GM18517 (cell line): Measurements from ENCODE around the gene UBE3C.
"Not testable (repeated sequence)": the region's sequence is repeated elsewhere in the genome, so short reads cannot be mapped to it uniquely, and the experiment has no call there.

ENCODE experiments used
- ATAC-seq: cut with Tn5 transposase; IDR thresholded peaks from one replicate; pipeline ENCODE4 v1.9.1; 2021; ENCODE audit warnings: mild to moderate bottlenecking, moderate library complexity; ENCODE audit not compliant: unreplicated experiment

Gene UBE3C

DNA sequence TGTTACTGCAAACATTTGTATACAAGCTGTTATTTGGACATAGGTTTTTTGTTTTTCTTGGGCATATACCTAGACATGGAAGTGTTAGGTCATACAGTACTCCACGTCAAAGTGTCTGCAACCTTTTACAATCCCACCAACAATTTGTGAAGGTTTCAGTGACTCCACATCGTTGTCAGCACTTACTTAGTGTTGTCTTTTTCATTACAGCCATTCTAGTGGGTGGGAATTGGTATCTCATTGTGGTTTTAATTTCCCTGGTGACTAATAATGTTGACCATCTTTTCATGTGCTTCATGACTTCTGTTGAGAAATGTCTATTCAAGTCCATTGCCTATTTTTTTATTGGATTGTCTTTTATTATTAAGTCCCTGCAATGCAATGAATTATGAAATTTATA, 95.0 kb downstream of the UBE3C start:
- ATAC-seq = no peak

DNA sequence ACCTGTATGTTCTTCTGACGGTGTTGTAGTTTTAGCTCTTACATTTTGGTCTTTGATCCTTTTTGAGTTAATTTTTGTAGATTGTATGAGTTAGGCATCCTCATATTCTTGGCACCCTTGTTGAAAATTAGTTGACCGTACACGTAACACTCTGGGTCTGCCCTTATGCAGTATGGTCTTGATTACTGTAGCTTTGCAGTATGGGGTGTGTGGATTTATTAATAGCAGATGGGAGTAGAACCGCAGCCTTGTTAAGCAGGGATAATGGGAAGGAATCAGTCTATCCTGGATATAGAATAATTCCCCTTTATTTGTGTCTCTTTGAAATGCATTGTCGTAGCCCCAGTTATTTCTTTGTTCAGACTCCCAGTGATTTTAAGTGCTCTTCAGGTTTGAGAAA, 95.5 kb downstream of the UBE3C start:
- no peak for ATAC-seq

DNA sequence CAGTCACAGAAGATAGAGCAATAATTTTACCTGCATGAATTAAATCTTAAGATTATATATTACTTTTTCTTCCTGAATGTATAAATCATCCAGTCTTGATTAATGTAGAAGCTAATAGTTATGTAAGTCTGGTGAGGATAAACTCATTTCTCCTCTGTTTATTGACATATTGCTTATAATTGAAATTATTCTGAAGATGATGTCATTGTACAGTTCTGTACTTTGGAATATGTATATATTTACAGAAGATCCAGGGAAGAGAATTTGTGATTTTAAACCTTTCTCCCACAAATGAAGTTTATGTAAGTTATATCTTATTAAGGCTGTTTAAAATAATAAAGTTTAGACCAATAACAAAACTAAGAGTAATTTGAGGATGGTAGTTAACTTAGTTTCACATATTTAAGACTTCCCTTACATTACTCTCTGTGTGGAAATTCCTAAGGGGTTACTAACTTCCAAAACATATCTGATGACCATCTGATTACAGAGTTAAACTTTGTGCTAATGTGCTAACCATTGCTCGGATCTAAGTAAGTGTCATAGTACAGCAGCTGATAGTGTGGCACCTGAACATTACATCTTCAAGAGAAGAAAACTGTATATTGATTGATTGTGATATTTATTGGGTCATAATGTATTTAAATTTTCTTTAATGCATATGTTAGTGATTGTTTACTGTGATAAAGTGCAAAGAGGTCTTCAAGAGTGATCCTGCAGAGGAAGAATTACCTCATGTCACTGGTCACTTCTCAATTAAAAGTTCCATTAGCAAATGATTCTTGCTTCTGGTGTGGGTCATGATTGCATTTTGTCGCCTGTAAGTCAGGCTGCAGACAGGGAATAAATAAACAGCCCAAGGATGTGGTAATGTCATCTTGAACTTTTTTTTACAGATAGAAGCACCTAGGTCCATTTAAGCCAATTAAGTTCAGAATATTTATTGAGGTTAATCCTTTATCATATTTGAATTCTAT, 96.9 kb downstream of the UBE3C start:
- ATAC-seq = no peak

DNA sequence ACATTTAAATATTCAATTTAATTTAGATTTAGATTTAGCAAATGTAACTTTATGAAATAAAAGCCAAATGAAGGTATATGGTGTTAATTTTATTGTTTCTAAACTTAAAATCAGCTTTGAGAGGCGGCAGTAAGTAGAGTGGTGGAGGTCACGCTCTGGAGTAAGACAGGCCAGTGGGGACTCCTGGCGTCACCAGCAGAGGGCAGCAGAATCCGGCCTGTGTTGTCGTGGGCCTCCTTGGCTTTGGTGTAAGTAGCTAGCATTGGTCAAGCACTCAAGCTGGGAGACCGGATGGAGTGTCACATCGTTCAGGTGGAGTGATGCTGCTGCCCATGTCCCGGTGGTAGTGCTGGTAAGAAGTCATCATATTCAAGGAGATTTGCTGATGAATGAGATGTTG, 99.4 kb downstream of the UBE3C start:
- ATAC-seq = no peak

DNA sequence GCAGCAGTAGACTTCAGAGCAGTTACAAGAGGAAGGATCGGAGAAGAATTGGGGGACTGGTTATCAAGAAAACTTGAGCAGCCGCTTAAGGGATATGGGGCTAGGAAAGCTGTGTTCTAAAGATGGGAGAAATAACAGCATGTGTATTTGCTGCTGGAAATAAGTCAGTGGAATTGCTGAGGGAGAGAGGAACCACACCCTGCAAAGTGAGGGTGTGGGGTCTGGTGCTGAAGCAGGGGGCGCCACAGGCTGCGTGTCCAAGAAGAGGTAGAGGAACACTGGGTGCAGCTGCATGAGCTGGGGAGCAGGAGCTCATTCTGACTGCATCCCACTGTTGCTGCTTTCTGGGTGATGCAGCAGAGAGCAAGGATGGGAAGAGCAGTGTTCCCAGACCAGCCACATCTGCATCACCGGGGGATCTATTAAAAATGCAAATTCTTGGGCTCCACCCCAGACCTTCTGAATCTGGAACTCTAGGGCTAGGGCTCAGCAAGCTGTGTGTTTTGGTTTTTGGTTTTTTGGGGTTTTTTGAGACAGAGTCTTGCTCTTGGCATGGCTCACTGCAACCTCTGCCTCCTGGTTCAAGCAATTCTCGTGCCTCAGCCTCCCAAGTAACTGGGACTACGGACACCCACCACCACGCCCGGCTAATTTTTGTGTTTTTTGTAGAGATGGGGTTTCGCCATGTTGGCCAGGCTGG, 101.0 kb downstream of the UBE3C start:
- no peak for ATAC-seq

DNA sequence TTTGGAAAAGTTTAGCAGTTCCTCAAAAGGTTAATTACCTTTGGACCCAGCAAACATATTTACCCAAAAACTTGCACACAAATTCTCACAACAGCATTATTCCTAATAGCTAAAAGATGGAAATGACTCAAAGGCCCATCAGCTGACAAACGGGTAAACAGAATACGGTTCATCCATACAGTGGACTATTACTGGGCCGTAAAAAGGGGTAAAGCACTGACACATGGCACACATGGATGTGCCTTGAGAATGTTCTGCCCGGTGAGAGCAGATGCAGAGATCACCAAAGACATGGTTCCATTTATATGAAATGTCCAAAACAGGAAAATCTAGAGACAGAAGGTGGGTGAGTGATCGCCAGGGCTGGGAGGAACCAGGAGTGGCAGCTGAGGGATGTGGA, 102.9 kb downstream of the UBE3C start:
- ATAC-seq = no peak

DNA sequence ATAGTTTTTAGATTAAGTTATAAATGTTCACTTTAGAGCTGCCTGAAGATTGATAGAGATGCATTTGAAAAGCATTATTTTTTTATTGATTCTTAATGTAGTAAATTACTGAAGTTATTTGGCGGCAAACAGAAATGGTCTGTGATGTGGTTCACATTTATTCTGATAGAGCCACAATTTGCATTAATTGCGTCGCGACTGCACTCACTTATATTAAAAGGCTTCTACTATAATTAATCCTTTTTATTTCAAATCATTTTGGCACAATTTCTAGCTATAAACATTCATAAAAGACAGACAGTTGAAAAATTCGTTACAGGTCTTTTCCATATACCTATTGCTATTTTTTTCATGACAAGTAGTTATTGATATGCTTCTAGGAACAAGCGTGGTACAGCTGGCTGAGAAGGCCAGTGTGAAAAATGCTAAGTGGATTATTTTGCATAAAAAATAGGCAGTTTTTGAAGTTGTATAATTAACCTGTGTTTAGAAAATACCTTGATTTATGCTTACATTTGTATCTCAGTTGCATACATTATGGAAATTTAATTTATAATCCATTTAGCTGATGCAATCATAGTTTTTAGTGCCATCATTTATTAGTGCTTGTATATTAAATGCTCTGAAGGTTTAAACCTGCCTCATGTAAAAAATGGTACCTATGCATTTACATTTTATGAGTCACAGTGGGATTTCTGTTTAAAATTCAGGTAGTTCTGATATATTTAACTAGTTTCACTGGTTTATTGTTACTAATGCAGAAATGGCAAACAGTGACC, 106.0 kb downstream of the UBE3C start:
- no peak for ATAC-seq

DNA sequence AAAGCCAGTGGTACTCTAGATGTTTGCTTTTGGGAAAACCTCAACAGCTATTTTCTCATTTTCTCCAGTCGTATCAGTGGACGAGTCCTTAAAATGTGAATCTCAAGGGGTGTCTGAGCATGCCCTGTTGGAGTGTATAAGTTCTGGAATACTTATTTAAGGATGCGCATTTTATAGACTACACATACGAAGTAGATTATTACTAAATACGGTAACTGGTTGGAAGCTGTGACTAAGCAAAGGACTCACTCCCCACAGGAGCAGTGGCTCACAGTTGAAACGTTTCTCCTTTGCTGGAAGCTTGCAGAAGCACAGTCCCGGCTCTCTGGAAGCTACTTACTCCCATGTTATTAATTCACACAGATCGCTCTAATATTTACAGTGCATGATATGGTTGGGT, 107.3 kb downstream of the UBE3C start:
- ATAC-seq = no peak

DNA sequence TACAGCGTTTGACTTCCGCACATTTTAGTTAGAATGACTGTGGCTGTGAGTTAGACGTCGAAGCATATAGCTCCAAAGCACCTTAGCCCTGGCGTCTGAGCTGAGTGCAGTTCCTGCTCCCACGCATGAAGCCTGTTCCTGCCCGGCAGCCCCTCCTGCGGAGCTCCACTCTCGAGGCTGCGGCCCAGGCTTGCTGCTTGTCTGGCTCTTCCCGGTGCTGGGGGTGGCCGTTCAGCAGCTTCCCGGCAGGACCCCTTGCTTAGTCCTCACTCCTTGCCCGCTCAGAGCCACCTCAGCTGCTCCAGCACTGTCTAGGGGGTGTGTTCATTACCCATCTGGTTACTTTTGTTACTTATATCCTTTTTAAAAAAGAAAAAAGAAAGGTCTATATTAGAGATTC, 109.9 kb downstream of the UBE3C start:
- ATAC-seq = no peak

DNA sequence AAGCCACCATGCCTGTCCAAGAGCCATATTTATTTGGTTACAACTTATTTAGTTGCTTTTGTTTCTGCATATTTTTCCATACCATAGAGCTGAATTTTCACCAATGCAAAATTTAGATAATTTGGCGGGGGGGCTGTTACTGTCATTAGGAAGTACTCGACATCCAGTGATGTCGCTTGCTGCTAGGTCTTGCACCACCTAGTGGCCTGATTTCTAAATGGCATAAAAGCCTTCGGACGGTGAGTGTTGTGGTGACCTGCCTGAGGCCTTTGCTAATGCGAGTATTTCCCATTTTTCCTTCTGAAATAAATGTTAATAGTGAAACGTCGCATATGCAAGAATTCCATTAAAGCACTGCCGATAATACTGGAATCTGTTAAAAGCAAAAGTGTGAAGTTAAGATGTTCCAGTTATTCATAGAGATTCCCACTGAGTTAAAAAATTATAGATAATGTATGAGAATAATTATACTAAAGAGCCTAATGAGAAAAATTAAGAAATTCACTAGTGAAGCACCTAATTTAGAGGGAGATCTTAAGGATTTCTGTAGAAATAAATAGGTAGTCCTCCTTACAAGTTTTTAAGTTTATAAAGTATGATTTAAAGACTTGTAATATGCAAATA, 112.0 kb downstream of the UBE3C start:
- peak; percentile 75 for ATAC-seq

DNA sequence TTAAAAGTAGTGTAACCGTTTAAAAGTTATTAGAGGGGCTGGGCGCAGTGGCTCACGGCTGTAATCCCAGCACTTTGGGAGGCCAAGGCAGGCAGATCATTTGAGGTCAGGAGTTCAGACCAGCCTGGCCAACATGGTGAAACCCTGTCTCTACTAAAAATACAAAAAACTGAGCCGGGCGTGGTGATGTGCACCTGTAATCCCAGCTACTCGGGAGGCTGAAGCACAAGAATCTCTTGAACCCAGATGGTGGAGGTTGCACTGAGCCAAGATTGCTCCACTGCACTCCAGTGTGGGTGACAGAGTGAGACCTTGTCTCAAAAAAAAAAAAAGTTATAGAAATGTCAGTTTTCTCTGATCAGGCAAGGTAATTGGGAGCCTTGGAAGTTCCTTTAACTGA, 113.1 kb downstream of the UBE3C start:
- ATAC-seq = not testable (repeated sequence)

DNA sequence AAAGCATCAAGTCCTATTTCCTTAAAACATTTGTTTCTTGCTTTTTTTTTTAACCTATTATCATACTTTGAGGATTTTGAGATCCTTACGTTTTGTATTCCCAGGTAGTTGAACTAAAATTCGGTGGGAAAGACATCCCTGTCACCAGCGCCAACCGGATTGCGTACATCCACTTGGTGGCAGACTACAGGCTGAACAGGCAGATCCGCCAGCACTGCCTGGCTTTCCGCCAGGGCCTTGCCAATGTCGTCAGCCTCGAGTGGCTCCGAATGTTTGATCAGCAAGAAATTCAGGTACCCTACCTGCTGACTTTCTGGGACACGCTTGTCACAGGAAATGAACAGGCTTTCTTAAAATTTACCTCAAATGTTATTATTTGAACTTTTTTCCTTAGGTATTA, 115.1 kb downstream of the UBE3C start:
- ATAC-seq = no peak

DNA sequence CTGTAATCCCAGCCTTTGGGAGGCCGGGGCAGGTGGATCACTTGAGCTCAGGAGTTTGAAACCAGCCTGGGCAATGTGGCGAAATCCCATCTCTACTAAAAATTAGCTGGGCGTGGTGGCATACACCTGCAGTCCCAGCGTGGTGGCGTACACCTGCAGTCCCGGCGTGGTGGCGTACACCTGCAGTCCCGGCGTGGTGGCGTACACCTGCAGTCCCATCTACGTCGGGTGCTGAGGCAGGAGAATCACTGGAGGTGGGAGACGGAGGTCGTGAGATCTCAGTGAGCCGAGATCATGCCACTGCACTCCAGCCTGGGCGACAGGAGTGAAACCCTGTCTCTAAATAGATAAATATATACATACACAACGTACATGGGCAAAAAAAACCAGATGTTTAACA, 116.1 kb downstream of the UBE3C start:
- ATAC-seq = not testable (repeated sequence)

DNA sequence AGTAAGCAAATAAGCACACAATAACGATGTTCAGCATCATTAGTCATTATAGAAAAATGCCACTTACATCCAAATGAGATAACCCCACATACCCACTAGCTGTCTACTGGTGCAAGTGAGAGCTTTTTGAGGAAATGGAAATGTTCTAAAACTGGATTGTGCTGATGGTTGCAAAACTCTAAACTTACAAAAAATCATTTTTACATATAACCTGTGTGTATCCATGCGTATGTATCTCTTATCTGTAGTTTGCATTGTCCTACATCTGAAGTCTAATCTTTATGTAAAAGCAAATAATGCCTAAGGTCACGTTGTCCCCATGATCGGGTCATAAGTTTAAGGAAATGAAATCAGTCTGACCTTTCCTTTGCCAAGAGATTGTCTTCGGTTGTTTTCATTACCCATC, 116.5 kb downstream of the UBE3C start:
- no peak for ATAC-seq

DNA sequence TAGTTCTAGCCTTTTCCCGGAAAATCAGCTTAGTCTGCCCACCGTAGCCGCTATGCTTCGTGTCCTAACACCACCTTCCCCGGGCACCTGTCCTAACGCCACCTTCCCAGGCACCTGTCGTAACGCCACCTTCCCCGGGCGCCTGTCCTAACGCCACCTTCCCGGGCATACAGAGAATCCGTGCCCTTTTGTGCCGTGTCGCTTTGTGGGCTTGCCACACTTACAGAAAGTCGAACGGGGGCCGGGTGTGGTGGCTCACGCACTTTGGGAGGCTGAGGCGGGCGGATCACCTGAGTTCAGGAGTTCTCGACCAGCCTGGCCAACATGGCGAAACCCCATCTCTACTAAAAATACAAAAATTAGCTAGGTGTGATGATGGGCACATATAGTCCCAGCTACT, 124.4 kb downstream of the UBE3C start:
- ATAC-seq = no peak

DNA sequence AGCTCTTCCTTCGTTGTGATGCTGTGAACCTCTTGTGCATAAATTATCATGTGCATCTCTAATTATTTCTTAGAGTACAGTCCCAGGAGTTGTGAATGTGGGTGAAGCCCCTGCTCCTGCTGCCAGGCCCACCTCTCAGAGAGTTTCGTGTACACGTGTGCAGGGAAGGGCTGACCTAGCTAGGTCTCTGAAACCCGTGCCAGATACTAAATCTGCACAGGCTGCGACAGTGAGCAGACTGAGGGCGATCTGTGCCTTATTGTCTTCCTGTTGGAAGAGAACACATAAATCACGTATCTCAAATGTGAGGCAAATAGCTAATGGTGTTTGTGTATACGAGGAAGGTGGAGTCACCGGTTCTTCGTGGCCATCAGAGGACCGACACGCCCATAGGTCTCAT, 126.3 kb downstream of the UBE3C start:
- ATAC-seq = no peak

DNA sequence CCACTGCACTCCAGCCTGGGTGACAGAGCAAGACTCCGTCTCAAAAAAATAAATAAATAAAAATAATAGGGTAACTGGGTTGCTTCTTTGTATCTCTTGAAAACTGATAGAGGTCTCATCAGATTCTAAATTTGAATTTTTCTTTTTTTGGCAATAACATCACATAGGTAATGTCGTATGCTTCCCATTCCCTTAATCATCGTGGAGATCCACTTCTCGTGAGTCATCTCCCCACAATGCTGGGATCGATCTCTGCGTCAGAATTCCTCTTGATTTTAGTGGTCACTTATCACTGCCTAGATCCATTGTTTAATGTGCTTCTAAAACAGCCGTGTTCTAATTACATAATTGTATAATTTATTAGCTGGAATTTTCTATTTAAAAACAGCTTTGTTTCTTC, 127.5 kb downstream of the UBE3C start:
- no peak for ATAC-seq

DNA sequence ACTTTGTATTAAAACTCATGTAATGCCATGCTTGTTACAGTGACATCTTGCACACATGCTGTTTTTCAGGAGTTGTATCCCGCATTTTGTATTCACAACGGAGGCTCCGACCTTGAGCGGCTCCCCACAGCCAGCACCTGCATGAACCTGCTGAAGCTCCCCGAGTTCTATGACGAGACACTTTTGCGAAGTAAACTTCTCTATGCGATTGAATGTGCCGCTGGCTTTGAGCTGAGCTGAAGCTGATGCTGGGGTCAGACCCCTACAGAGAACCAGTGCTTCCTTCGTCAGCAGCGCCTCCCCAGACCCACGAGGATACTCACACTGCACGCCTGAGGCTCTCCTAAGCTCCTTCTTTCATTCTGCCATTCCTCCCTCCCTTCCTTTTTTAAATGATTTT, 128.8 kb downstream of the UBE3C start:
- no peak for ATAC-seq

DNA sequence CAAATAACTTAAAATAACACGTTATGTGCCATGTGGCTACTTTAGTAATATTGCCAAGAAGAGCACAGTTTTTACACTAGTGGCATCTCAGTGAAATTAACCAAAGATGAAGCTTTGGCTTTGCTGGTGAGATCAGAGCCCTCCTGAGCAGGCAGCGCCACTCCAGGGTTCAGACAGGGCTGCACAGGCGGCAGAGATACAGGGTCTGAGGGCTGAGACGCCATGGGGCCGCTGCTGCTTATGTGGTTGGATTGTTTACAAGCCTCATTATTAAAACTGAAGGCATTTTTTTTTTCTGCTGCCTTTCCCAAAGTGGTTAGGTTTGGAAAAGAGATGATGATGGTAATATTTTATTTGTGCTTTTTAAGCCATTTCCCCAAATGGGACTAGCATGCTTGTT, 129.2 kb downstream of the UBE3C start:
- no peak for ATAC-seq

DNA sequence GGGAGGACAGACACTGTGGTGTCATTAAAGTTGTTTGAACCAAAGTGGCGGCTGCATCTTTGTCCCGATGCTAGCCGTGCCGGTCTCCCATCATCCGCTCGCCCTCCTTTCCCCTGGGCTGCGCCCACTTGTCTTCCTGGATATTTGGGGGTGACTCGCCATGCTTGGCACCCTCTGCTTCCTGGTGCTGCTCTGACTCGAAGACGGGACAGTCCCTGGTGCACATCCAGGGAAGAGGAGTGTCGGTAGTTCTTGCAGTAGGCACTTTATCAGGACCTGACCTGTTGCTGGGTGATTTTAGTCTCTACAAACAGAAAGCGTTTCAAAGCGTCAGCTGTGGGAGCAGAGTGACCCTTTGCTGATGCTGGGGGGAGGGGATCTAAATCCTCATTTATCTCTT, 129.8 kb downstream of the UBE3C start:
- ATAC-seq = no peak
